Skeletal muscle satellite cell (primary cell): Measurements from ENCODE around the gene VMA21. TPM values are rescaled to one million over a fixed set of nuclear protein-coding genes. Genes with fewer than 3 reads are reported as not detected.

Experiments
- H3K27me3 ChIP-seq: 2 replicates; pipeline ENCODE4 v1.7.0; 2013; ENCODE audit warnings: low read length; ENCODE audit not compliant: control insufficient read depth, insufficient read depth
- H3K36me3 ChIP-seq: 2 replicates; pipeline ENCODE4 v1.7.0; 2013; ENCODE audit warnings: mild to moderate bottlenecking, control low read depth, low read length; ENCODE audit not compliant: insufficient read depth
- H3K4me1 ChIP-seq: 2 replicates; pipeline ENCODE4 v1.7.0; 2013; ENCODE audit warnings: low read length; ENCODE audit not compliant: control insufficient read depth, insufficient read depth
- H3K4me2 ChIP-seq: 2 replicates; pipeline ENCODE4 v1.7.0; 2013; ENCODE audit warnings: mild to moderate bottlenecking, low read length
- H3K4me3 ChIP-seq: 2 replicates; pipeline ENCODE4 v1.7.0; 2013; ENCODE audit warnings: low read length
- H3K9ac ChIP-seq: 2 replicates; pipeline ENCODE4 v1.7.0; 2013; ENCODE audit warnings: mild to moderate bottlenecking, low read depth, low read length, moderate library complexity
- H3K9me3 ChIP-seq: replicated peaks from 2 replicates; pipeline ENCODE4 v1.7.0; 2013; ENCODE audit warnings: mild to moderate bottlenecking, control low read depth, low read length
- total RNA-seq: library from RNA; depleted of rRNA; stranded (reverse); fragments of >200 nt; gene quantifications from 2 replicates; pipeline ENCODE4 v1.2.3, GENCODE V29; 2012; rRNA removed

VMA21 gene
- total RNA-seq, result 59.8 and 71.2 TPM in 2 replicates

- H3K27me3 ChIP-seq, result no peaks in the 10 kb centered on the region
- no peaks in the 10 kb centered on the region for H3K36me3 ChIP-seq
- peak within 1 kb of the TSS; percentile 93 for H3K4me3 ChIP-seq
- peak within 1 kb of the TSS; percentile 88 for H3K4me2 ChIP-seq
- peak within 1 kb of the TSS; percentile 95 for H3K9ac ChIP-seq
- H3K9me3 ChIP-seq, result no peaks in the 10 kb centered on the region
- peaks cover 2% of the 10 kb centered on the region for H3K4me1 ChIP-seq
Measured at GRCh38 chrX:151396825-151397740, at the start of gene VMA21. Gene VMA21 (plus strand): TSS chrX:151397206. CDS start chrX:151397309, 103 bp downstream.

GRCh38 chrX:151359341-151359740 is 37.7 kb upstream of the VMA21 start:
- no peak overlapping the region for H3K4me2 ChIP-seq
- H3K36me3 ChIP-seq, result no peaks in the 10 kb centered on the region
- H3K9me3 ChIP-seq, result no peaks in the 10 kb centered on the region
- H3K27me3 ChIP-seq, result no peaks in the 10 kb centered on the region
- no peak overlapping the region for H3K9ac ChIP-seq
- no peak overlapping the region for H3K4me3 ChIP-seq
- H3K4me1 ChIP-seq, result no peaks in the 10 kb centered on the region

- H3K4me3 ChIP-seq, result no peak overlapping the region
- no peaks in the 10 kb centered on the region for H3K27me3 ChIP-seq
- no peaks in the 10 kb centered on the region for H3K36me3 ChIP-seq
- no peaks in the 10 kb centered on the region for H3K4me1 ChIP-seq
- no peak overlapping the region for H3K9ac ChIP-seq
- H3K9me3 ChIP-seq, result no peaks in the 10 kb centered on the region
- H3K4me2 ChIP-seq, result peak overlapping the region; percentile 61
Measured at GRCh38 chrX:151359931-151360871, 36.8 kb upstream of the VMA21 start.

GRCh38 chrX:151363316-151363715 is 33.7 kb upstream of the VMA21 start:
- Histone ChIP-seq H3K27me3 (no peaks in the 10 kb centered on the region), H3K9me3 (no peaks in the 10 kb centered on the region), H3K4me1 (no peaks in the 10 kb centered on the region), H3K4me2 (no peak overlapping the region), H3K4me3 (no peak overlapping the region), H3K9ac (no peak overlapping the region), H3K36me3 (no peaks in the 10 kb centered on the region)

- Histone ChIP-seq H3K9ac (no peak overlapping the region), H3K4me1 (no peaks in the 10 kb centered on the region)
Measured at GRCh38 chrX:151365579-151365978, 31.4 kb upstream of the VMA21 start.

GRCh38 chrX:151370906-151371305 is 26.1 kb upstream of the VMA21 start:
- Histone ChIP-seq H3K4me3 (no peak overlapping the region), H3K4me1 (no peaks in the 10 kb centered on the region), H3K36me3 (no peaks in the 10 kb centered on the region), H3K4me2 (no peak overlapping the region), H3K27me3 (no peaks in the 10 kb centered on the region), H3K9ac (no peak overlapping the region), H3K9me3 (no peaks in the 10 kb centered on the region)

More at GRCh38 chrX:151365579-151365978, 31.4 kb upstream of the VMA21 start:
- Histone ChIP-seq H3K9me3 (no peaks in the 10 kb centered on the region), H3K4me2 (no peak overlapping the region), H3K27me3 (no peaks in the 10 kb centered on the region), H3K4me3 (no peak overlapping the region), H3K36me3 (no peaks in the 10 kb centered on the region)

- no peaks in the 10 kb centered on the region for H3K36me3 ChIP-seq
Measured at GRCh38 chrX:151384807-151385206, 12.2 kb upstream of the VMA21 start.

GRCh38 chrX:151386838-151387459 is 10.1 kb upstream of the VMA21 start:
- Histone ChIP-seq H3K9me3 (no peaks in the 10 kb centered on the region), H3K9ac (no peak overlapping the region), H3K4me3 (no peak overlapping the region), H3K27me3 (no peaks in the 10 kb centered on the region), H3K4me1 (no peaks in the 10 kb centered on the region), H3K36me3 (no peaks in the 10 kb centered on the region), H3K4me2 (no peak overlapping the region)

More at GRCh38 chrX:151384807-151385206, 12.2 kb upstream of the VMA21 start:
- Histone ChIP-seq H3K9me3 (no peaks in the 10 kb centered on the region), H3K27me3 (no peaks in the 10 kb centered on the region), H3K4me1 (no peaks in the 10 kb centered on the region), H3K4me3 (no peak overlapping the region), H3K4me2 (no peak overlapping the region), H3K9ac (no peak overlapping the region)

GRCh38 chrX:151391722-151392121 is 5.3 kb upstream of the VMA21 start:
- H3K36me3 ChIP-seq, result no peaks in the 10 kb centered on the region
- H3K4me3 ChIP-seq, result no peak overlapping the region
- no peak overlapping the region for H3K9ac ChIP-seq
- no peaks in the 10 kb centered on the region for H3K4me1 ChIP-seq
- H3K9me3 ChIP-seq, result no peaks in the 10 kb centered on the region
- H3K4me2 ChIP-seq, result no peak overlapping the region
- H3K27me3 ChIP-seq, result no peaks in the 10 kb centered on the region

- Histone ChIP-seq H3K4me2 (no peak overlapping the region), H3K4me1 (peaks cover 2% of the 10 kb centered on the region), H3K9me3 (no peaks in the 10 kb centered on the region), H3K9ac (no peak overlapping the region), H3K36me3 (no peaks in the 10 kb centered on the region), H3K27me3 (no peaks in the 10 kb centered on the region), H3K4me3 (no peak overlapping the region)
Measured at GRCh38 chrX:151393514-151393913, 3.5 kb upstream of the VMA21 start.
